ENCODE results near the gene LRRC8B.

Gene LRRC8B

DNA sequence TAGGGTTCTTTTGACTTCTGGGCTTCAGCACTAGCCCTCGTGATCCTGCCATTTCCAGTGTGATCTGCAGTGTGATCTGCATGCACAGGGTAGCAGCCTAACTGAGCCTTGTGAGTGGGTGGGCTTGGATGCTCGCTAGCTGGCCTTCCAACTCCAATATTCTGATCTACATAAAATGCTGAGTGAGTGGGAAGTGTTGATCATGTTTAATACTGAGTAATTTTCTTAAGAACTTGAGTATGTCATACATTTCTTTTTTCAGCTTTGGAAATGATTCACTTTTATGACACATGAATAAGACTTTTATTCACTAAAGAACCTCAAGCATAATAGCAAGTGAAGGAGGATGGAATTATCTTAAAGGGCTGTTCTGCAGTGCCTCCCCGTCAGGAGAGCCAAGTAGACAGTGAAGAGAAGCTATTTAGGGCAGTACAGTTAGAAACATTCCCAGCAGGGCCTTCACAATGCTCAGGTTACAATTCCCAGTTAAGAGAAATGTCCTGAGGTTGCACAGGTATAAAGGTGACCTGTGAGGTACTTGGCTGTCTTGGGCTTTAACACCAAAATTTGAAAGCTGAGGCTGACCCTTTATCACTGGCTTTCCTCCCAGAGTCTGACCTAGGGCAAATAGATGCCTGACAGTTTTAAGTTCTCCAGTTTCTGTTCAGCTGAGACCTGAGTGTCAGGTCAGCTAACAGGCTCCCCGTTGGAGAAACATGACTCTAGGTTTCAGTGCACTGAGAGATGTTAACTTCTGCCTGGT is 79.2 kb downstream of the LRRC8B start:
- H2AFZ ChIP-seq (ENCODE audit: low read depth, low read length) = no peak overlapping the region
- no peaks in the 10 kb centered on the region for H3K36me3 ChIP-seq (ENCODE audit: insufficient read depth, low read length)
- no peak overlapping the region for H3K4me3 ChIP-seq (ENCODE audit: low read depth in 1 of 2, low read length in 2 of 2)
- no peaks in the 10 kb centered on the region for H3K9me3 ChIP-seq (ENCODE audit: insufficient read depth, low read length, severe bottlenecking)
- no peak for TF ChIP-seq EZH2 (IDR thresholded peaks at IDR 0.05; ENCODE audit: borderline replicate concordance, low read depth, low read length, severe bottlenecking)
- no peak for TF ChIP-seq CTCF (IDR thresholded peaks at IDR 0.05; ENCODE audit: borderline replicate concordance, extremely low read depth, low read length, poor library complexity, severe bottlenecking)
- H3K4me2 ChIP-seq (ENCODE audit: insufficient read depth, low read length) = no peak overlapping the region
- no peaks in the 10 kb centered on the region for H3K27me3 ChIP-seq (ENCODE audit: insufficient read depth, low read length, poor library complexity)
- ATAC-seq (ENCODE audit: insufficient read depth, low read depth) (no peak), DNase-seq (no peak)
- no peak overlapping the region for H3K27ac ChIP-seq (ENCODE audit: low read length)
- no peaks in the 10 kb centered on the region for H4K20me1 ChIP-seq (ENCODE audit: insufficient read depth, low read length)
- H3K4me1 ChIP-seq (ENCODE audit: insufficient read depth, low read length) = no peaks in the 10 kb centered on the region
- no peaks in the 10 kb centered on the region for H3K79me2 ChIP-seq (ENCODE audit: insufficient read depth, low read length)
- no peak overlapping the region for H3K9ac ChIP-seq (ENCODE audit: low read depth, low read length)

DNA sequence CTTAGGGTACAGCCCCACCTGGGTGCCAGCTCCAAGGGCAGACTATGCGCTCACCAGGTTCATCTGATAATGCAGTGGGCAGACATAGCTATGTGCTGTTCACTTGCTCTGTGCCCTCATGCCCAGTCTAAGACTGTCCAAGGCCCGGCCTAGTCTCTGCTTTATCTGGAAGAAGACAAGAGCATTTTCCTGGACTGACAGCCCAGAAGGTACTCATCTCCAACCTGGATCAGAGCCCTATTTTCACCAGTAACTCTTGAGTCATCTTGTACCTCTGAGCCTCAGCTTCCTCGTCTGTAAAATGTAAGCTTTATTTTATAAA is 79.7 kb downstream of the LRRC8B start:
- H3K27me3 ChIP-seq (ENCODE audit: insufficient read depth, low read length, poor library complexity) = no peaks in the 10 kb centered on the region
- TF ChIP-seq EZH2 (IDR thresholded peaks at IDR 0.05; ENCODE audit: borderline replicate concordance, low read depth, low read length, severe bottlenecking) (no peak), CTCF (IDR thresholded peaks at IDR 0.05; ENCODE audit: borderline replicate concordance, extremely low read depth, low read length, poor library complexity, severe bottlenecking) (no peak)
- H3K4me3 ChIP-seq (ENCODE audit: low read depth in 1 of 2, low read length in 2 of 2) = no peak overlapping the region
- no peak overlapping the region for H3K4me2 ChIP-seq (ENCODE audit: insufficient read depth, low read length)
- H3K4me1 ChIP-seq (ENCODE audit: insufficient read depth, low read length) = no peaks in the 10 kb centered on the region
- H4K20me1 ChIP-seq (ENCODE audit: insufficient read depth, low read length) = no peaks in the 10 kb centered on the region
- no peaks in the 10 kb centered on the region for H3K79me2 ChIP-seq (ENCODE audit: insufficient read depth, low read length)
- H3K27ac ChIP-seq (ENCODE audit: low read length) = no peak overlapping the region
- DNase-seq (no peak), ATAC-seq (ENCODE audit: insufficient read depth, low read depth) (no peak)
- no peak overlapping the region for H3K9ac ChIP-seq (ENCODE audit: low read depth, low read length)
- no peak overlapping the region for H2AFZ ChIP-seq (ENCODE audit: low read depth, low read length)
- H3K9me3 ChIP-seq (ENCODE audit: insufficient read depth, low read length, severe bottlenecking) = no peaks in the 10 kb centered on the region
- no peaks in the 10 kb centered on the region for H3K36me3 ChIP-seq (ENCODE audit: insufficient read depth, low read length)

DNA sequence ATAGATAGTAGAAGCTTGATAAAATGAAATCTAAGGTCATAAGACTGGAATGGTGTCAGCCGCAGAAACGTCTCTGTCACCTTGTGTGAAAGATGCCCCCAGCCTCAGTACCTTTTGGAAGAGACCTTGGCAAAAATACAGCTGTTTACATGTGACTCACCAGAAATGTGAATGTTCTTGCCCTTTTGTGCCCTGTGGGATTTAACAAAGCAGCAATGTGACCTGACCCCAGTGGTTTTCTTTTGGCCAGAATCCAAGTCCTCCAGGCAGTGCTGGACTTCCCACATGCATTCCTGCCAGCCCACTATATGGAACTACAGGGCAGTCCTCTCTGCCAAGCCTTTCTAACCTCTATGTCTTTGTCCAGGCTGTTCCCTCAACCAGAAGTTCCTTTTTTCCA is 81.1 kb downstream of the LRRC8B start:
- Histone ChIP-seq H4K20me1 (ENCODE audit: insufficient read depth, low read length) (no peaks in the 10 kb centered on the region), H3K79me2 (ENCODE audit: insufficient read depth, low read length) (no peaks in the 10 kb centered on the region), H2AFZ (ENCODE audit: low read depth, low read length) (no peak overlapping the region), H3K4me3 (ENCODE audit: low read depth in 1 of 2, low read length in 2 of 2) (no peak overlapping the region), H3K4me2 (ENCODE audit: insufficient read depth, low read length) (no peak overlapping the region), H3K27ac (ENCODE audit: low read length) (no peak overlapping the region), H3K27me3 (ENCODE audit: insufficient read depth, low read length, poor library complexity) (no peaks in the 10 kb centered on the region), H3K9ac (ENCODE audit: low read depth, low read length) (no peak overlapping the region), H3K36me3 (ENCODE audit: insufficient read depth, low read length) (no peaks in the 10 kb centered on the region), H3K4me1 (ENCODE audit: insufficient read depth, low read length) (peaks cover 9% of the 10 kb centered on the region), H3K9me3 (ENCODE audit: insufficient read depth, low read length, severe bottlenecking) (no peaks in the 10 kb centered on the region)
- TF ChIP-seq CTCF (IDR thresholded peaks at IDR 0.05; ENCODE audit: borderline replicate concordance, extremely low read depth, low read length, poor library complexity, severe bottlenecking) (no peak), EZH2 (IDR thresholded peaks at IDR 0.05; ENCODE audit: borderline replicate concordance, low read depth, low read length, severe bottlenecking) (no peak)
- no peak for DNase-seq
- no peak for ATAC-seq (ENCODE audit: insufficient read depth, low read depth)

Data from DND-41 (cell line).